Measurements from ENCODE around the gene BACE1.

Gene BACE1

GRCh38 chr11:117259417-117259816, 56.6 kb downstream of the BACE1 start:
- peak; percentile 57 to 75 for DNase-seq (ENCODE audit: low read depth in 2 of 2)
- no peak for TF ChIP-seq CTCF (IDR thresholded peaks at IDR 0.05; ENCODE audit: low read depth, low read length)
- no peak overlapping the region for H3K4me3 ChIP-seq (replicated peaks in 1 of 2; ENCODE audit: low read depth in 2 of 2, low read length in 2 of 2)

GRCh38 chr11:117258576-117258975, 57.5 kb downstream of the BACE1 start:
- no peak for DNase-seq (ENCODE audit: low read depth in 2 of 2)
- H3K4me3 ChIP-seq (replicated peaks in 1 of 2; ENCODE audit: low read depth in 2 of 2, low read length in 2 of 2): no peak overlapping the region
- no peak for TF ChIP-seq CTCF (IDR thresholded peaks at IDR 0.05; ENCODE audit: low read depth, low read length)

GRCh38 chr11:117256573-117256972, 59.5 kb downstream of the BACE1 start:
- DNase-seq (ENCODE audit: low read depth in 2 of 2): peak in 1 of 2 donors; percentile 75
- TF ChIP-seq CTCF (IDR thresholded peaks at IDR 0.05; ENCODE audit: low read depth, low read length): no peak
- H3K4me3 ChIP-seq (replicated peaks in 1 of 2; ENCODE audit: low read depth in 2 of 2, low read length in 2 of 2): no peak overlapping the region

GRCh38 chr11:117255966-117256365, 60.1 kb downstream of the BACE1 start:
- H3K4me3 ChIP-seq (replicated peaks in 1 of 2; ENCODE audit: low read depth in 2 of 2, low read length in 2 of 2): no peak overlapping the region
- DNase-seq (ENCODE audit: low read depth in 2 of 2): no peak
- TF ChIP-seq CTCF (IDR thresholded peaks at IDR 0.05; ENCODE audit: low read depth, low read length): no peak

GRCh38 chr11:117251506-117251905, 64.5 kb downstream of the BACE1 start:
- DNase-seq (ENCODE audit: low read depth in 2 of 2): no peak
- no peak for TF ChIP-seq CTCF (IDR thresholded peaks at IDR 0.05; ENCODE audit: low read depth, low read length)
- no peak overlapping the region for H3K4me3 ChIP-seq (replicated peaks in 1 of 2; ENCODE audit: low read depth in 2 of 2, low read length in 2 of 2)

GRCh38 chr11:117249571-117249970, 66.5 kb downstream of the BACE1 start:
- no peak for DNase-seq (ENCODE audit: low read depth in 2 of 2)

More at GRCh38 chr11:117249571-117249970, 66.5 kb downstream of the BACE1 start:
- H3K4me3 ChIP-seq (replicated peaks in 1 of 2; ENCODE audit: low read depth in 2 of 2, low read length in 2 of 2): no peak overlapping the region
- no peak for TF ChIP-seq CTCF (IDR thresholded peaks at IDR 0.05; ENCODE audit: low read depth, low read length)
